K562 (cell line): ENCODE results near the gene MADCAM1. TPM values are rescaled to one million over a fixed set of nuclear protein-coding genes. Genes with fewer than 3 reads are reported as not detected.

Experiments
- CHCHD3 ChIP-seq: fragments of 250-450 bp; sonication (Bioruptor Pico); IDR thresholded peaks from 2 replicates; pipeline ENCODE4 v2.1.2; 2022; ENCODE audit warnings: mild to moderate bottlenecking
- DACH1 ChIP-seq: fragments of 450-650 bp; IDR thresholded peaks from 2 replicates; pipeline ENCODE4 v1.6.1; 2018; ENCODE audit not compliant: partially characterized antibody
- ETV5 ChIP-seq: sonication (generic); formaldehyde crosslinking; IDR thresholded peaks from 2 replicates; pipeline ENCODE4 v1.4.0; 2020; ENCODE audit warnings: low read depth, mild to moderate bottlenecking, missing genetic modification reagents
- GABPA ChIP-seq: fragments of 200-800 bp; sonication (Bioruptor generic); conservative IDR thresholded peaks from 2 replicates; pipeline ENCODE4 v1.6.1; 2016; ENCODE audit warnings: low read depth, missing genetic modification characterization, missing compliant biosample characterization
- HNRNPL ChIP-seq: fragments of 200-400 bp; formaldehyde crosslinking; IDR thresholded peaks from 2 replicates; pipeline ENCODE4 v1.6.1; 2017; ENCODE audit warnings: low read depth, mild to moderate bottlenecking, low read length
- NCOA2 ChIP-seq, 2 experiments: fragments of 450-650 bp; IDR thresholded peaks; 2 replicates each; pipeline ENCODE4 v1.6.1; 2018; ENCODE audit warnings: mild to moderate bottlenecking in 2 of 2, moderate library complexity in 1 of 2; ENCODE audit not compliant: partially characterized antibody in 2 of 2
- NCOA4 ChIP-seq: fragments of 450-650 bp; IDR thresholded peaks from 2 replicates; pipeline ENCODE4 v1.6.1; 2018; ENCODE audit warnings: mild to moderate bottlenecking; ENCODE audit not compliant: partially characterized antibody
- NEUROD1 ChIP-seq: fragments of 150-350 bp; IDR thresholded peaks from 2 replicates; pipeline ENCODE4 v1.6.1; 2014; ENCODE audit warnings: borderline replicate concordance, low read length, low read depth; ENCODE audit not compliant: partially characterized antibody
- NFATC3 ChIP-seq: fragments of 450-650 bp; IDR thresholded peaks from 2 replicates; pipeline ENCODE4 v1.6.1; 2017; ENCODE audit warnings: mild to moderate bottlenecking
- NR2C1 ChIP-seq, 2 experiments: fragments of 450-650 bp; IDR thresholded peaks; 2 replicates each; pipeline ENCODE4 v1.6.1; 2017; ENCODE audit warnings: mild to moderate bottlenecking in 2 of 2, antibody characterized with exemption in 1 of 2, inconsistent platforms in 1 of 2, missing compliant biosample characterization in 1 of 2, missing genetic modification characterization in 1 of 2
- TCF7L2 ChIP-seq: fragments of 150-350 bp; IDR thresholded peaks from 2 replicates; pipeline ENCODE4 v1.6.1; 2016; ENCODE audit warnings: low read depth, mild to moderate bottlenecking, low read length, moderate library complexity
- TEAD4 ChIP-seq, 2 experiments: sonication (generic) in 1 of 2; formaldehyde crosslinking in 1 of 2; IDR thresholded peaks; 2 replicates each; pipeline versions ENCODE4 v1.6.1 to v1.8.0; 2012 to 2022; ENCODE audit warnings: borderline replicate concordance in 1 of 2, inconsistent platforms in 1 of 2, low read length in 1 of 2, mild to moderate bottlenecking in 1 of 2, missing genetic modification reagents in 1 of 2
- TRIM28 ChIP-seq: fragments of 450-650 bp; IDR thresholded peaks from 2 replicates; pipeline ENCODE4 v1.6.1; 2017
- ZKSCAN8 ChIP-seq: fragments of 200-800 bp; sonication (Bioruptor generic); IDR thresholded peaks from 2 replicates; pipeline ENCODE4 v1.6.1; 2016; ENCODE audit warnings: missing genetic modification characterization, missing compliant biosample characterization
- ZNF282 ChIP-seq: sonication (generic); formaldehyde crosslinking; IDR thresholded peaks from 2 replicates; pipeline ENCODE4 v1.8.1; 2023; ENCODE audit warnings: missing genetic modification reagents
- ZNF584 ChIP-seq: fragments of 200-800 bp; sonication (Bioruptor generic); IDR thresholded peaks from 2 replicates; pipeline ENCODE4 v1.6.1; 2016; ENCODE audit warnings: low read depth, mild to moderate bottlenecking, missing genetic modification characterization, missing compliant biosample characterization
- ZNF707 ChIP-seq: fragments of 250-450 bp; sonication (Bioruptor Pico); conservative IDR thresholded peaks from 2 replicates; pipeline ENCODE4 v1.8.0; 2022; ENCODE audit warnings: inconsistent platforms, mild to moderate bottlenecking, moderate library complexity
- ZNF766 ChIP-seq: fragments of 200-800 bp; sonication (Bioruptor generic); conservative IDR thresholded peaks from 2 replicates; pipeline ENCODE4 v1.6.1; 2016; ENCODE audit warnings: missing genetic modification characterization, missing compliant biosample characterization
- polyA plus RNA-seq, 8 experiments: library from polyadenylated mRNA; depleted of rRNA in 4 of 8; stranded (reverse) in 5 of 8; unstranded in 3 of 8; fragments of >200 nt; fragmentation: Nextera tagmentation in 2 of 8; fragmentation: Illumina TruSeq in 1 of 8; extraction: Ambion mirVana in 2 of 8; extraction: Trizol in 1 of 8; gene quantifications; 2 replicates each; pipeline versions ENCODE4 v1.2.1 to v1.2.3, GENCODE V29; 2011 to 2014; ENCODE audit warnings: inconsistent platforms in 1 of 8, missing spikeins in 1 of 8
- total RNA-seq, 7 experiments: library from RNA; depleted of rRNA in 6 of 7; stranded (reverse); fragments of >200 nt in 6 of 7; fragmentation: Illumina TruSeq in 2 of 7; extraction: Trizol in 2 of 7; gene quantifications; 2 replicates each; pipeline versions ENCODE4 v1.2.1 to v1.2.3, GENCODE V29; 2011 to 2021; ENCODE audit warnings: low replicate concordance in 1 of 7
- TF ChIP-seq, protein P1 (sequence below), 2 experiments: fragments of 450-650 bp in 1 of 2; IDR thresholded peaks; 2 replicates each; pipeline ENCODE4 v1.6.1; 2011 to 2017; ENCODE audit warnings: low read depth in 2 of 2, antibody characterized with exemption in 1 of 2, borderline replicate concordance in 1 of 2, low read length in 1 of 2, mild to moderate bottlenecking in 1 of 2, mixed read lengths in 1 of 2; ENCODE audit not compliant: control insufficient read depth in 1 of 2
- TF ChIP-seq, protein P2 (sequence below): IDR thresholded peaks from 3 replicates; pipeline ENCODE4 v1.6.1; 2011; ENCODE audit warnings: borderline replicate concordance, mild to moderate bottlenecking; ENCODE audit not compliant: insufficient read length, insufficient read depth
- TF ChIP-seq, protein P3 (sequence below), 2 experiments: fragments of 450-650 bp; conservative IDR thresholded peaks; 2 replicates each; pipeline ENCODE4 v1.6.1; 2017; ENCODE audit warnings: mild to moderate bottlenecking in 2 of 2, moderate library complexity in 2 of 2

The MADCAM1 gene
- total and polyA plus RNA-seq, 9 of the 15 experiments (the other 6 are each of a cell fraction or from before 2014, with no cell fraction given) = 0.09 to 0.36 (median 0.09) TPM; not detected in 6

DNA sequence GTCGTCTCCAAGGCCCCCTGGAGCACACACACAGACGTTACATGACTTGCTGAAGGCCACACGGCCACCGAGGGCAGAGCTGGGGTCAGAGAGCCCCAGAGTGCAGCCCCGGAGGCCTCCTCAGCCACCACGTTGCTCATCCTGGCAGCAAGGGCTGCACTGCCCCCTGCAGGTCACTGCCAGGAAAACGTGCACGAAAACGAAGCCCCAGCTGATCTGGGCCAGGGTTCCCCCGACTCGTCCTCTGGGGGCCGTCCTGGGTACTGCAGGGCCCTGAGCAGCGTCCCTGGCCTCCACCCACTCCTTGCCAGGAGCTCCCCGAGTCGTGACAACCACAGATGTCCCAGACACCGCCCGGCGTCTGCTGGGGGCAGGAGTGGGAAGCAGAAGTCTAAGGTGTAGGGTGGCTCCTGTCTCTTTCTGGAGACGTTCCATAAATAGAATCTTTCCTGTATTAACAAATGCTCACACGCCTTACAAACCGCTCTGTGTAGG lies 14.4 kb downstream of the MADCAM1 start (continued):
- TF ChIP-seq, protein P1, sequence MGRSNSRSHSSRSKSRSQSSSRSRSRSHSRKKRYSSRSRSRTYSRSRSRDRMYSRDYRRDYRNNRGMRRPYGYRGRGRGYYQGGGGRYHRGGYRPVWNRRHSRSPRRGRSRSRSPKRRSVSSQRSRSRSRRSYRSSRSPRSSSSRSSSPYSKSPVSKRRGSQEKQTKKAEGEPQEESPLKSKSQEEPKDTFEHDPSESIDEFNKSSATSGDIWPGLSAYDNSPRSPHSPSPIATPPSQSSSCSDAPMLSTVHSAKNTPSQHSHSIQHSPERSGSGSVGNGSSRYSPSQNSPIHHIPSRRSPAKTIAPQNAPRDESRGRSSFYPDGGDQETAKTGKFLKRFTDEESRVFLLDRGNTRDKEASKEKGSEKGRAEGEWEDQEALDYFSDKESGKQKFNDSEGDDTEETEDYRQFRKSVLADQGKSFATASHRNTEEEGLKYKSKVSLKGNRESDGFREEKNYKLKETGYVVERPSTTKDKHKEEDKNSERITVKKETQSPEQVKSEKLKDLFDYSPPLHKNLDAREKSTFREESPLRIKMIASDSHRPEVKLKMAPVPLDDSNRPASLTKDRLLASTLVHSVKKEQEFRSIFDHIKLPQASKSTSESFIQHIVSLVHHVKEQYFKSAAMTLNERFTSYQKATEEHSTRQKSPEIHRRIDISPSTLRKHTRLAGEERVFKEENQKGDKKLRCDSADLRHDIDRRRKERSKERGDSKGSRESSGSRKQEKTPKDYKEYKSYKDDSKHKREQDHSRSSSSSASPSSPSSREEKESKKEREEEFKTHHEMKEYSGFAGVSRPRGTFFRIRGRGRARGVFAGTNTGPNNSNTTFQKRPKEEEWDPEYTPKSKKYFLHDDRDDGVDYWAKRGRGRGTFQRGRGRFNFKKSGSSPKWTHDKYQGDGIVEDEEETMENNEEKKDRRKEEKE (IDR thresholded peaks at IDR 0.05; ENCODE audit: borderline replicate concordance in 1 of 2, control insufficient read depth in 1 of 2, low read depth in 2 of 2, low read length in 1 of 2) = no peak; a peak in 1 of 4 replicates
- TF ChIP-seq, protein P2, sequence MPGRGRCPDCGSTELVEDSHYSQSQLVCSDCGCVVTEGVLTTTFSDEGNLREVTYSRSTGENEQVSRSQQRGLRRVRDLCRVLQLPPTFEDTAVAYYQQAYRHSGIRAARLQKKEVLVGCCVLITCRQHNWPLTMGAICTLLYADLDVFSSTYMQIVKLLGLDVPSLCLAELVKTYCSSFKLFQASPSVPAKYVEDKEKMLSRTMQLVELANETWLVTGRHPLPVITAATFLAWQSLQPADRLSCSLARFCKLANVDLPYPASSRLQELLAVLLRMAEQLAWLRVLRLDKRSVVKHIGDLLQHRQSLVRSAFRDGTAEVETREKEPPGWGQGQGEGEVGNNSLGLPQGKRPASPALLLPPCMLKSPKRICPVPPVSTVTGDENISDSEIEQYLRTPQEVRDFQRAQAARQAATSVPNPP = no peak
- TF ChIP-seq ETV5 (CRISPR knock-in tag) (no peak), ZKSCAN8 (CRISPR knock-in tag) (no peak), GABPA (no peak), NCOA4 (no peak), NR2C1 (IDR thresholded peaks at IDR 0.05) (no peak), NR2C1 (tag; IDR thresholded peaks at IDR 0.05) (no peak), ZNF766 (CRISPR knock-in tag) (no peak), NCOA2 (IDR thresholded peaks at IDR 0.05; ENCODE audit: partially characterized antibody in 2 of 2) (no peak), NFATC3 (no peak), ZNF584 (CRISPR knock-in tag) (no peak), NEUROD1 (no peak), TCF7L2 (no peak), TRIM28 (no peak), DACH1 (peak; percentile 97), TEAD4 (IDR thresholded peaks at IDR 0.05; ENCODE audit: low read length) (peak; percentile 37; the same call in 1 of the 2 replicates), TEAD4 (CRISPR knock-in tag; IDR thresholded peaks at IDR 0.05; ENCODE audit: borderline replicate concordance) (no peak), ZNF707 (no peak), CHCHD3 (no peak), HNRNPL (no peak), ZNF282 (CRISPR knock-in tag) (no peak; the same call in 1 of the 2 replicates)
- TF ChIP-seq, protein P3, sequence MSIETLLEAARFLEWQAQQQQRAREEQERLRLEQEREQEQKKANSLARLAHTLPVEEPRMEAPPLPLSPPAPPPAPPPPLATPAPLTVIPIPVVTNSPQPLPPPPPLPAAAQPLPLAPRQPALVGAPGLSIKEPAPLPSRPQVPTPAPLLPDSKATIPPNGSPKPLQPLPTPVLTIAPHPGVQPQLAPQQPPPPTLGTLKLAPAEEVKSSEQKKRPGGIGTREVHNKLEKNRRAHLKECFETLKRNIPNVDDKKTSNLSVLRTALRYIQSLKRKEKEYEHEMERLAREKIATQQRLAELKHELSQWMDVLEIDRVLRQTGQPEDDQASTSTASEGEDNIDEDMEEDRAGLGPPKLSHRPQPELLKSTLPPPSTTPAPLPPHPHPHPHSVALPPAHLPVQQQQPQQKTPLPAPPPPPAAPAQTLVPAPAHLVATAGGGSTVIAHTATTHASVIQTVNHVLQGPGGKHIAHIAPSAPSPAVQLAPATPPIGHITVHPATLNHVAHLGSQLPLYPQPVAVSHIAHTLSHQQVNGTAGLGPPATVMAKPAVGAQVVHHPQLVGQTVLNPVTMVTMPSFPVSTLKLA (conservative IDR thresholded peaks at IDR 0.05) = peak; percentile 74 to 85
